Parathyroid adenoma (tissue), 2 donors: ENCODE data around the gene MLPH.

Experiments
- H2AFZ ChIP-seq: fragments of 300-600 bp; sonication (generic); one replicate; pipeline ENCODE4 v1.7.0; 2017; ENCODE audit warnings: antibody characterized with exemption, mild to moderate bottlenecking
- H3K27ac ChIP-seq: fragments of 300-600 bp; sonication (generic); one replicate; pipeline ENCODE4 v1.7.0; 2017
- H3K27me3 ChIP-seq: fragments of 300-600 bp; sonication (generic); one replicate; pipeline ENCODE4 v1.7.0; 2017; ENCODE audit warnings: low read length; ENCODE audit not compliant: control insufficient read depth, insufficient read depth
- H3K36me3 ChIP-seq: fragments of 300-600 bp; sonication (generic); one replicate; pipeline ENCODE4 v1.7.0; 2017; ENCODE audit warnings: low read length; ENCODE audit not compliant: control insufficient read depth, insufficient read depth
- H3K4me1 ChIP-seq: fragments of 300-600 bp; sonication (generic); one replicate; pipeline ENCODE4 v1.7.0; 2017; ENCODE audit warnings: control low read depth
- H3K4me2 ChIP-seq: fragments of 300-600 bp; sonication (generic); one replicate; pipeline ENCODE4 v1.7.0; 2017; ENCODE audit warnings: low read length
- H3K4me3 ChIP-seq: fragments of 300-600 bp; sonication (generic); one replicate; pipeline ENCODE4 v1.7.0; 2017; ENCODE audit warnings: low read depth, low read length
- H3K79me2 ChIP-seq: fragments of 300-600 bp; sonication (generic); one replicate; pipeline ENCODE4 v1.7.0; 2017; ENCODE audit warnings: control low read depth
- H3K9ac ChIP-seq: fragments of 300-600 bp; sonication (generic); one replicate; pipeline ENCODE4 v1.7.0; 2017; ENCODE audit warnings: mild to moderate bottlenecking
- H3K9me3 ChIP-seq: fragments of 300-600 bp; sonication (generic); one replicate; pipeline ENCODE4 v1.7.0; 2017; ENCODE audit warnings: low read length; ENCODE audit not compliant: control insufficient read depth
- CTCF ChIP-seq: fragments of 300-600 bp; sonication (generic); IDR thresholded peaks from one replicate; pipeline ENCODE4 v1.7.0; 2017; ENCODE audit warnings: antibody characterized with exemption, mild to moderate bottlenecking
- donor health status: primary hyperparathyroidism.

Gene MLPH

GRCh38 chr2:237480988-237481525 is 6.0 kb upstream of the MLPH start:
- no peaks in the 10 kb centered on the region for H3K36me3 ChIP-seq
- H2AFZ ChIP-seq: no peak overlapping the region
- H3K9me3 ChIP-seq: no peaks in the 10 kb centered on the region
- no peak overlapping the region for H3K27ac ChIP-seq
- no peak overlapping the region for H3K4me2 ChIP-seq
- no peak overlapping the region for H3K9ac ChIP-seq
- no peak for TF ChIP-seq CTCF
- no peaks in the 10 kb centered on the region for H3K79me2 ChIP-seq
- H3K4me3 ChIP-seq: no peak overlapping the region
- H3K27me3 ChIP-seq: no peaks in the 10 kb centered on the region
- H3K4me1 ChIP-seq: peaks cover 2% of the 10 kb centered on the region

GRCh38 chr2:237482485-237482884 is 4.6 kb upstream of the MLPH start:
- Histone ChIP-seq H2AFZ (no peak overlapping the region), H3K4me3 (no peak overlapping the region), H3K27me3 (no peaks in the 10 kb centered on the region), H3K9ac (no peak overlapping the region), H3K9me3 (no peaks in the 10 kb centered on the region), H3K36me3 (no peaks in the 10 kb centered on the region), H3K4me1 (no peaks in the 10 kb centered on the region), H3K4me2 (no peak overlapping the region), H3K79me2 (no peaks in the 10 kb centered on the region), H3K27ac (no peak overlapping the region)
- no peak for TF ChIP-seq CTCF

- TF ChIP-seq CTCF: no peak
- no peak overlapping the region for H2AFZ ChIP-seq
- no peaks in the 10 kb centered on the region for H3K79me2 ChIP-seq
- no peaks in the 10 kb centered on the region for H3K9me3 ChIP-seq
- H3K27me3 ChIP-seq: no peaks in the 10 kb centered on the region
- H3K4me3 ChIP-seq: no peak overlapping the region
- no peak overlapping the region for H3K27ac ChIP-seq
- H3K9ac ChIP-seq: no peak overlapping the region
- H3K4me2 ChIP-seq: no peak overlapping the region
- H3K36me3 ChIP-seq: no peaks in the 10 kb centered on the region
- no peaks in the 10 kb centered on the region for H3K4me1 ChIP-seq
These were observed 3.9 kb upstream of the MLPH start for GRCh38 chr2:237483018-237483731.

GRCh38 chr2:237485304-237485703 is 1.7 kb upstream of the MLPH start:
- Histone ChIP-seq H3K36me3 (no peaks in the 10 kb centered on the region), H3K4me2 (no peak overlapping the region), H2AFZ (no peak overlapping the region), H3K9me3 (no peaks in the 10 kb centered on the region), H3K4me1 (peaks cover 7% of the 10 kb centered on the region), H3K27me3 (no peaks in the 10 kb centered on the region), H3K27ac (no peak overlapping the region), H3K9ac (no peak overlapping the region), H3K4me3 (no peak overlapping the region), H3K79me2 (no peaks in the 10 kb centered on the region)
- no peak for TF ChIP-seq CTCF

- Histone ChIP-seq H3K4me1 (peaks cover 7% of the 10 kb centered on the region), H3K79me2 (no peaks in the 10 kb centered on the region), H3K9me3 (no peaks in the 10 kb centered on the region), H3K4me2 (no peak overlapping the region), H3K4me3 (no peak overlapping the region), H3K27ac (no peak overlapping the region), H3K9ac (no peak overlapping the region), H3K27me3 (no peaks in the 10 kb centered on the region), H2AFZ (no peak overlapping the region), H3K36me3 (no peaks in the 10 kb centered on the region)
- no peak for TF ChIP-seq CTCF
These were observed 1.2 kb upstream of the MLPH start for GRCh38 chr2:237485844-237486243.
